HG02623 (cell line): ENCODE results near the gene ADGRL3.

Experiments
- ATAC-seq: cut with Tn5 transposase; IDR thresholded peaks from one replicate; pipeline ENCODE4 v1.9.1; 2021; ENCODE audit warnings: moderate library complexity; ENCODE audit not compliant: unreplicated experiment

The ADGRL3 gene

GRCh38 chr4:62028745-62029144 lies 828.6 kb downstream of the ADGRL3 start:
- ATAC-seq, result no peak

- no peak for ATAC-seq
Measured at GRCh38 chr4:62030958-62031357, 830.8 kb downstream of the ADGRL3 start.

- no peak for ATAC-seq
Measured at GRCh38 chr4:62037571-62037970, 837.4 kb downstream of the ADGRL3 start.

GRCh38 chr4:62051332-62051731 lies 851.2 kb downstream of the ADGRL3 start:
- no peak for ATAC-seq

GRCh38 chr4:62053974-62054373 lies 853.8 kb downstream of the ADGRL3 start:
- ATAC-seq, result no peak

GRCh38 chr4:62057031-62057430 lies 856.9 kb downstream of the ADGRL3 start:
- ATAC-seq, result no peak

- no peak for ATAC-seq
Measured at GRCh38 chr4:62058571-62058970, 858.4 kb downstream of the ADGRL3 start.

GRCh38 chr4:62070291-62070852 lies 870.2 kb downstream of the ADGRL3 start:
- no peak for ATAC-seq

- no peak for ATAC-seq
Measured at GRCh38 chr4:62075089-62075488, 875.0 kb downstream of the ADGRL3 start.

- ATAC-seq, result no peak
Measured at GRCh38 chr4:62075521-62075920, 875.4 kb downstream of the ADGRL3 start.

GRCh38 chr4:62077406-62077805 lies 877.3 kb downstream of the ADGRL3 start:
- no peak for ATAC-seq

GRCh38 chr4:62080431-62080830 lies 880.3 kb downstream of the ADGRL3 start:
- no peak for ATAC-seq

- no peak for ATAC-seq
Measured at GRCh38 chr4:62087706-62088105, 887.6 kb downstream of the ADGRL3 start.

GRCh38 chr4:62093735-62094134 lies 893.6 kb downstream of the ADGRL3 start:
- no peak for ATAC-seq

- ATAC-seq, result no peak
Measured at GRCh38 chr4:62096881-62097280, 896.8 kb downstream of the ADGRL3 start.

GRCh38 chr4:62115216-62115615 lies 915.1 kb downstream of the ADGRL3 start:
- ATAC-seq, result no peak

GRCh38 chr4:62117886-62118285 lies 917.8 kb downstream of the ADGRL3 start:
- ATAC-seq, result no peak

- no peak for ATAC-seq
Measured at GRCh38 chr4:62118558-62118957, 918.4 kb downstream of the ADGRL3 start.

- no peak for ATAC-seq
Measured at GRCh38 chr4:62119195-62119594, 919.1 kb downstream of the ADGRL3 start.

- ATAC-seq, result no peak
Measured at GRCh38 chr4:62126064-62126732, 926.1 kb downstream of the ADGRL3 start.
